PC-3 (cell line): ENCODE results near the gene HMGCLL1.

ENCODE experiments used
- CTCF ChIP-seq: fragments of 300-600 bp; sonication (generic); conservative IDR thresholded peaks from 2 replicates; pipeline ENCODE4 v1.5.1; 2017; ENCODE audit warnings: antibody characterized with exemption, low read depth, mild to moderate bottlenecking, low read length
- EZH2phosphoT487 ChIP-seq: fragments of 300-600 bp; sonication (generic); IDR thresholded peaks from 2 replicates; pipeline ENCODE4 v1.6.1; 2018; ENCODE audit warnings: mild to moderate bottlenecking, antibody characterized with exemption, low read length, borderline replicate concordance

GRCh38 chr6:55560290-55560885, 18.6 kb downstream of the HMGCLL1 start:
- TF ChIP-seq CTCF = no peak
- TF ChIP-seq EZH2phosphoT487 = no peak
